NCI-H1417 treated with DMSO at 0.1 percent for 48 hours (cell line): ENCODE results near the gene STK25.
"Not testable (repeated sequence)": the region's sequence is repeated elsewhere in the genome, so short reads cannot be mapped to it uniquely, and the experiment has no call there.

Experiments
- DNase-seq: peaks from one replicate; lab custom pipeline; 2025; lab: John Stamatoyannopoulos, UW

STK25 gene

GRCh38 chr2:241463276-241464135 lies 44.9 kb downstream of the STK25 start:
- DNase-seq: no peak

- DNase-seq: no peak
These were observed 46.4 kb downstream of the STK25 start for GRCh38 chr2:241461693-241462677.

GRCh38 chr2:241460631-241461030 lies 47.8 kb downstream of the STK25 start:
- no peak for DNase-seq

- DNase-seq: no peak
These were observed 48.9 kb downstream of the STK25 start for GRCh38 chr2:241459520-241459919.

- DNase-seq: no peak
These were observed 49.7 kb downstream of the STK25 start for GRCh38 chr2:241458687-241459086.

- no peak for DNase-seq
These were observed 51.8 kb downstream of the STK25 start for GRCh38 chr2:241456546-241456945.

GRCh38 chr2:241454837-241455485 lies 53.4 kb downstream of the STK25 start:
- DNase-seq: no peak

GRCh38 chr2:241453919-241454318 lies 54.5 kb downstream of the STK25 start:
- DNase-seq: not testable (repeated sequence)

GRCh38 chr2:241451840-241452506 lies 56.4 kb downstream of the STK25 start:
- DNase-seq: no peak

GRCh38 chr2:241450092-241450491 lies 58.3 kb downstream of the STK25 start:
- DNase-seq: not testable (repeated sequence)

- DNase-seq: no peak
These were observed 63.0 kb downstream of the STK25 start for GRCh38 chr2:241445426-241445825.

- DNase-seq: no peak
These were observed 64.7 kb downstream of the STK25 start for GRCh38 chr2:241443486-241444223.
